DND-41 (cell line): ENCODE measurements around the gene NUAK1.

ENCODE experiments used
- EZH2 ChIP-seq: IDR thresholded peaks from 3 replicates; pipeline ENCODE4 v1.6.1; 2012; ENCODE audit warnings: borderline replicate concordance, low read depth, mild to moderate bottlenecking, moderate library complexity, low read length, inconsistent platforms; ENCODE audit not compliant: severe bottlenecking
- TF ChIP-seq, protein P1 (sequence below): IDR thresholded peaks from 2 replicates; pipeline ENCODE4 v1.5.1; 2012; ENCODE audit warnings: borderline replicate concordance, low read length, moderate library complexity, mild to moderate bottlenecking; ENCODE audit not compliant: poor library complexity, severe bottlenecking; ENCODE audit errors: extremely low read depth

DNA sequence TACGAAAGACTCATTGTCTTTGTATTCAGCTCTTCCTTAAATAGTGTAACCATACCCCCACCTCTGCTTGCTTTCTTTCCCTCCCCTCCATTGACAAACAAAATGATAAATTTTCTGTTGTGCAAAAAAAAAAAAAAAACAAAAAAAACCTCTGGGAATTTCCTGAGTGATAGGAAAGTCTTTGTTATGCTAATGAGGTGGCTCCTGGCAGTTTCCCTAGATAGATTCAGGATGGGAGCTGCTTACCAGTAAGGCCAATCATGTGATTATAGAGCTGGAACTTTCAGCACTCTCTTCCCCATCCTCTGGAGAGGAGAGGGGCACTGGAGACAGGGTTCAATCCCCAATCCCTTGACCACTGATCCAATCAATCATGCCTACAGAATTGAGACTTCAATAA is 120.5 kb downstream of the NUAK1 start:
- TF ChIP-seq, protein P1, sequence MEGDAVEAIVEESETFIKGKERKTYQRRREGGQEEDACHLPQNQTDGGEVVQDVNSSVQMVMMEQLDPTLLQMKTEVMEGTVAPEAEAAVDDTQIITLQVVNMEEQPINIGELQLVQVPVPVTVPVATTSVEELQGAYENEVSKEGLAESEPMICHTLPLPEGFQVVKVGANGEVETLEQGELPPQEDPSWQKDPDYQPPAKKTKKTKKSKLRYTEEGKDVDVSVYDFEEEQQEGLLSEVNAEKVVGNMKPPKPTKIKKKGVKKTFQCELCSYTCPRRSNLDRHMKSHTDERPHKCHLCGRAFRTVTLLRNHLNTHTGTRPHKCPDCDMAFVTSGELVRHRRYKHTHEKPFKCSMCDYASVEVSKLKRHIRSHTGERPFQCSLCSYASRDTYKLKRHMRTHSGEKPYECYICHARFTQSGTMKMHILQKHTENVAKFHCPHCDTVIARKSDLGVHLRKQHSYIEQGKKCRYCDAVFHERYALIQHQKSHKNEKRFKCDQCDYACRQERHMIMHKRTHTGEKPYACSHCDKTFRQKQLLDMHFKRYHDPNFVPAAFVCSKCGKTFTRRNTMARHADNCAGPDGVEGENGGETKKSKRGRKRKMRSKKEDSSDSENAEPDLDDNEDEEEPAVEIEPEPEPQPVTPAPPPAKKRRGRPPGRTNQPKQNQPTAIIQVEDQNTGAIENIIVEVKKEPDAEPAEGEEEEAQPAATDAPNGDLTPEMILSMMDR, result no peak
- no peak for TF ChIP-seq EZH2
